ENCODE results near the gene DUSP6. TPM values are rescaled to one million over a fixed set of nuclear protein-coding genes. Genes with fewer than 3 reads are reported as not detected.

DUSP6 gene
- total RNA-seq, 1 donor from 2014 or later, result 95.5 TPM

GRCh38 chr12:89366676-89367364 is 14.5 kb upstream of the DUSP6 start:
- H3K9me3 Mint-ChIP-seq, result no peaks in the 10 kb centered on the region
- H3K36me3 Mint-ChIP-seq (ENCODE audit: low read depth), result peaks cover 2% of the 10 kb centered on the region
- no peak overlapping the region for H3K27ac Mint-ChIP-seq
- intact Hi-C loops (cut with micrococcal nuclease), result no loop called here
- peaks cover 23% of the 10 kb centered on the region for H3K4me1 Mint-ChIP-seq
- H3K27me3 Mint-ChIP-seq, result peaks cover 2% of the 10 kb centered on the region
- no peak overlapping the region for H3K4me3 Mint-ChIP-seq
- DNase-seq, result no peak

DNA sequence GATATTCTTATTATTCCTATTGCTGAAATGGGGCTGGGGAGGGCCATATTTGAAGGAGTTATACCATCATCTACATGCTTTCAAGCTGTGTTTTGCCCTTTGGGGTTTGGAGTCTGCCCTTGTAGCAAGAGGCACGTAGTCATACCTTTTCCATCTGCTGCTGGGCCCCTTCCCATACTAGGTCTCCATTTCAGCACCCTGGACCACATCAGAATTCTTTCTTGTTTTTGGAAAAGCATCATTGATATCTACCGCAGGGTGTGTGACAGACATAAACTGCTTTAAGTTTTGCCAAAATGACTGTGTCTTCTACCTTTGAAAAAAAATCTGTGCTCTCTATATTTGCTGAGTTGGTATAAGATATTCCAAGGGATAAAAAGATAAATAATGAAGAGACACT is 12.3 kb upstream of the DUSP6 start:
- Mint-ChIP-seq H3K4me3 (no peak overlapping the region), H3K9me3 (no peaks in the 10 kb centered on the region), H3K27ac (no peak overlapping the region), H3K36me3 (ENCODE audit: low read depth) (no peaks in the 10 kb centered on the region), H3K4me1 (peaks cover 11% of the 10 kb centered on the region), H3K27me3 (peaks cover 2% of the 10 kb centered on the region)
- DNase-seq, result no peak
- intact Hi-C loops (cut with micrococcal nuclease), result no loop called here

- Mint-ChIP-seq H3K4me1 (peaks cover 11% of the 10 kb centered on the region), H3K36me3 (ENCODE audit: low read depth) (no peaks in the 10 kb centered on the region), H3K9me3 (no peaks in the 10 kb centered on the region), H3K27ac (no peak overlapping the region), H3K4me3 (no peak overlapping the region), H3K27me3 (peaks cover 2% of the 10 kb centered on the region)
- DNase-seq, result no peak
- intact Hi-C loops (cut with micrococcal nuclease), result no loop called here
These were observed 11.8 kb upstream of the DUSP6 start for GRCh38 chr12:89364058-89364457.

DNA sequence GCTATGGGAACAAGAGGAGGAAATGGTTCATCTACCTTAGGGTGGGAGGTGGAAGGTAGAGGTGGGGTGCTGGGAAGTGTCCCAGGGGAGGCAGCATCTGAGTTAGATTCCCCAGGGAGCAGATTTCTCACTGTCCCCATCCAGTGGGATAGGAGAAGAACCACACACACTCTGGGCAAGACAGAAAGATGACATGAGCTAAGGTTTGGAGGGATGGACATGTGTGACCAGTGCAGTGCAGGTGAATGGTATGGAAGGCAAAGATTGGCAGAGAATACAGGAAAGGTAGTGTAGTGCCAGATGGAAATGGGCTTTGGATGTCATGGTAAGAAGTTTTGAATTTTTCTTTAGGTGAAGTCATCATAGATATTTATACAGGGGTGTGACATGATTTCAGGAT is 11.3 kb upstream of the DUSP6 start:
- H3K27me3 Mint-ChIP-seq, result peaks cover 2% of the 10 kb centered on the region
- H3K4me1 Mint-ChIP-seq, result peaks cover 11% of the 10 kb centered on the region
- DNase-seq, result no peak
- intact Hi-C loops (cut with micrococcal nuclease), result no loop called here
- no peaks in the 10 kb centered on the region for H3K36me3 Mint-ChIP-seq (ENCODE audit: low read depth)
- H3K4me3 Mint-ChIP-seq, result no peak overlapping the region
- H3K27ac Mint-ChIP-seq, result peak overlapping the region; percentile 1
- H3K9me3 Mint-ChIP-seq, result no peaks in the 10 kb centered on the region

- Mint-ChIP-seq H3K4me1 (peaks cover 13% of the 10 kb centered on the region), H3K36me3 (ENCODE audit: low read depth) (no peaks in the 10 kb centered on the region), H3K27me3 (peaks cover 2% of the 10 kb centered on the region), H3K27ac (no peak overlapping the region), H3K4me3 (no peak overlapping the region), H3K9me3 (no peaks in the 10 kb centered on the region)
- no peak for DNase-seq
- intact Hi-C loops (cut with micrococcal nuclease), result no loop called here
These were observed 10.8 kb upstream of the DUSP6 start for GRCh38 chr12:89363084-89363483.

DNA sequence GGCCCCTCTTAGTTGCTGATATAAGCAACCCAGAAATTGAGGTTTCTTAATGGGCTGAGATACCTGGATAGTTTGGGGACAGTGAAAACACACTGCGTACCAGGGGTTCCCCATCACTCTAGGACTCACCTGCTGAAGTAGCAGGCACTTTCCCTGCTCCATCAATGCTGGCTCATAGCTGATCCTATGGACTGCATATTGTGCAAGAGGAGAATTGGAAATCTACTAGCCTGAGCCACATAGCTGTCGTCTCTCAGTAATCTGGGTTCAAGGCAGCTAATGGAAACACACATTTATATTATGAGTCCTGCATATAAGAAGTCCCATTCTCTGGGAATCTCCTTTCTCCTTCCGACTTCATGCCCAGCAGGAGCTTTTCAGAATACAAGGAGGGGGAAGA is 7.3 kb upstream of the DUSP6 start:
- intact Hi-C loops (cut with micrococcal nuclease), result no loop called here
- Mint-ChIP-seq H3K27ac (no peak overlapping the region), H3K4me1 (peaks cover 29% of the 10 kb centered on the region), H3K9me3 (no peaks in the 10 kb centered on the region), H3K27me3 (no peaks in the 10 kb centered on the region), H3K4me3 (no peak overlapping the region), H3K36me3 (ENCODE audit: low read depth) (no peaks in the 10 kb centered on the region)
- no peak for DNase-seq

DNA sequence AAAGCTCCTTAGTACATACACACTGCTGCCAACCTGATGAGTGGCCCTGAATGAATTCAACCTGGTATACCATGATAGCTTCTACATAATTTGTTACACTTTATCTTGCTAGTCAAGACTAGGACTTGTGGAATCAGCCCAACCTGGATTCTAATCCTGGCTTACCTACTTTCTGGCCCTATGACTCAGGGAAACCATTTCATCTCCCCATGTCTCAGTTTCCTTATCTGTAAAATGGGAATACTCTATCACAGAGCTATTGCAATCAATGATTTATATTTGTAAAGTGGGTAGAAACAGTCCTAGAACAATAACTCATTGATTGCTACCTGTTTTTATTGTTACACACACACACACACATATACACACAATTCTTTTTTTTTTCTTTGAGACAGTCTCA is 6.5 kb upstream of the DUSP6 start:
- H3K4me3 Mint-ChIP-seq, result no peak overlapping the region
- peaks cover 31% of the 10 kb centered on the region for H3K4me1 Mint-ChIP-seq
- H3K36me3 Mint-ChIP-seq (ENCODE audit: low read depth), result no peaks in the 10 kb centered on the region
- H3K27me3 Mint-ChIP-seq, result no peaks in the 10 kb centered on the region
- intact Hi-C loops (cut with micrococcal nuclease), result no loop called here
- no peaks in the 10 kb centered on the region for H3K9me3 Mint-ChIP-seq
- H3K27ac Mint-ChIP-seq, result no peak overlapping the region
- DNase-seq, result no peak

GRCh38 chr12:89357297-89357730 is 5.0 kb upstream of the DUSP6 start:
- intact Hi-C loops (cut with micrococcal nuclease), result no loop called here
- H3K36me3 Mint-ChIP-seq (ENCODE audit: low read depth), result no peaks in the 10 kb centered on the region

DNA sequence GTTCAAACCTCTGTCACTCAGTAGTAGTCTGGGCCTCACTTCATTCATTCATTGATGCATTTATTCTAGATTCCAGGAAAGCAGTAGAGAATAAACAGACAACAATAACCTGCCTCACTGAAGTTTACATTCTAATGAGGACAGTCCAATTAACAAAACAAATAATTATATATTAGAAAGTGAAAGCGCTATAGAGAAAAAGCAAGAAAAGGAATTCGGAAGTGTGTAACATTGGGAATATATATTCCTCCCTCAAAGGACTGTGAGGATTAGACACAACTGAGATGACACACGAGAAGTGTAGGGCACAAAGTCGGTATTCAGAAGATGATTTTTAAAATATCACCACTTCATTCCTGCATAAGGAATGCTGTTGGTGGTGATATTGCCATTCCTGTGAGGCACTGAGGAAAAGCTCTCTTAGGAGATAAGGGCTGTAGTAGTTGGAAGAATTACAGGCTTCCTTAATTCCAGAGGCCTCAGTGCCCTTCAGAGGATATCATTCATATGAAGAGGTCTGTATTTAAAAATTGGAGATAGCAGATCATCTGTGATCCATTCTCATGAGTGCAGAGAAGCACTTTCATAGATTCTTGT is 3.9 kb upstream of the DUSP6 start:
- H3K27me3 Mint-ChIP-seq, result no peaks in the 10 kb centered on the region
- H3K4me3 Mint-ChIP-seq, result no peak overlapping the region
- intact Hi-C loops (cut with micrococcal nuclease), result no loop called here

More at GRCh38 chr12:89357297-89357730, 5.0 kb upstream of the DUSP6 start:
- no peak for DNase-seq
- Mint-ChIP-seq H3K4me1 (peaks cover 26% of the 10 kb centered on the region), H3K27me3 (no peaks in the 10 kb centered on the region), H3K4me3 (no peak overlapping the region), H3K27ac (no peak overlapping the region), H3K9me3 (no peaks in the 10 kb centered on the region)

GRCh38 chr12:89355243-89356068 is 3.2 kb upstream of the DUSP6 start:
- peaks cover 8% of the 10 kb centered on the region for H3K36me3 Mint-ChIP-seq (ENCODE audit: low read depth)
- intact Hi-C loops (cut with micrococcal nuclease), result loop anchor here (2.0 kb wide), 1 partner anchor 113 kb away; no protein-coding TSS in a partner anchor
- peaks cover 30% of the 10 kb centered on the region for H3K4me1 Mint-ChIP-seq
- H3K27me3 Mint-ChIP-seq, result no peaks in the 10 kb centered on the region
- DNase-seq, result no peak
- H3K4me3 Mint-ChIP-seq, result peak overlapping the region; percentile 94
- peak overlapping the region; percentile 93 for H3K27ac Mint-ChIP-seq
- no peaks in the 10 kb centered on the region for H3K9me3 Mint-ChIP-seq

More for the DNA sequence above, 3.9 kb upstream of the DUSP6 start:
- H3K27ac Mint-ChIP-seq, result no peak overlapping the region
- DNase-seq, result no peak
- peaks cover 2% of the 10 kb centered on the region for H3K36me3 Mint-ChIP-seq (ENCODE audit: low read depth)
- H3K9me3 Mint-ChIP-seq, result no peaks in the 10 kb centered on the region
- H3K4me1 Mint-ChIP-seq, result peaks cover 28% of the 10 kb centered on the region

DNA sequence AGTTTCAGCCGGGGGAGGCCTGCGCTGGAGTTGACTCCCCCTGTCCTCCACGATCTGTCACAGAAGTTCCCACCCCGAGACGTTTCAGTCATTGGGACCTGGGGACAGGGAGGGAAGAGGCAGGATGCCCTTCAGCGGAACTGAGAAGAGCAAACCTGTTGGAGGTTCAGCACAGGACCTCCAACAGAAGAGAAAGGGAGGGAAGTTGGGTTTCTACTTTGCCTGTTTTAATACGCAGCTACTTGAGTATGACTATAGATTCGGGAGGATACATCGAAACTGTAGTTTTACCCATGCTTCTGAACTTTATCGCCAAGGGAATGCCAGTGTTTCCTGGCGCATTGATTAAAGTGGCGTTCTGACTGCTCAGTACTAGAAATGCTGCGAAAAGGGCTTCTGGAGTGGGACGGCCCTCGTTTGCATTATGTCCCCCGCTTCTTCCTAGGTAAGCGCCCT is 2.3 kb upstream of the DUSP6 start:
- Mint-ChIP-seq H3K4me1 (peaks cover 30% of the 10 kb centered on the region), H3K4me3 (peak overlapping the region; percentile 94), H3K9me3 (no peaks in the 10 kb centered on the region), H3K27me3 (no peaks in the 10 kb centered on the region), H3K36me3 (ENCODE audit: low read depth) (peaks cover 17% of the 10 kb centered on the region), H3K27ac (peak overlapping the region; percentile 93)
- no peak for DNase-seq
- intact Hi-C loops (cut with micrococcal nuclease), result loop anchor here (1.0 to 5.0 kb wide), 4 partner anchors 22 to 508 kb away; no protein-coding TSS in a partner anchor

GRCh38 chr12:89353823-89354611 is 1.7 kb upstream of the DUSP6 start:
- peaks cover 22% of the 10 kb centered on the region for H3K36me3 Mint-ChIP-seq (ENCODE audit: low read depth)
- H3K4me1 Mint-ChIP-seq, result peaks cover 34% of the 10 kb centered on the region
- H3K4me3 Mint-ChIP-seq, result peak overlapping the region; percentile 94
- peak; percentile 94 for DNase-seq
- H3K27ac Mint-ChIP-seq, result peak overlapping the region; percentile 93
- intact Hi-C loops (cut with micrococcal nuclease), result loop anchor here (1.0 to 5.0 kb wide), 7 partner anchors 22 to 508 kb away; partner anchors contain the start of gene ATP2B1
- H3K9me3 Mint-ChIP-seq, result no peaks in the 10 kb centered on the region
- no peaks in the 10 kb centered on the region for H3K27me3 Mint-ChIP-seq

- Mint-ChIP-seq H3K4me1 (peaks cover 41% of the 10 kb centered on the region), H3K36me3 (ENCODE audit: low read depth) (peaks cover 29% of the 10 kb centered on the region), H3K9me3 (no peaks in the 10 kb centered on the region), H3K4me3 (peak overlapping the region; percentile 98), H3K27ac (peak overlapping the region; percentile 93), H3K27me3 (no peaks in the 10 kb centered on the region)
- intact Hi-C loops (cut with micrococcal nuclease), result loop anchor here (2.0 to 5.0 kb wide), 4 partner anchors 107 to 509 kb away; partner anchors contain the start of gene ATP2B1
- peak; percentile 86 for DNase-seq
These were observed 1.0 kb upstream of the DUSP6 start for GRCh38 chr12:89353188-89353822.

Measured in activated CD4-positive, alpha-beta T cell treated with anti-CD3 and anti-CD28 coated beads, Interleukin-2, amount 10 ng/mL, durations not matched to agents 24 days and 14 days (primary cell).